H9 (cell line): ENCODE data around the gene WDR53. TPM values are rescaled to one million over a fixed set of nuclear protein-coding genes. Genes with fewer than 3 reads are reported as not detected.

Experiments used
- DNase-seq: peaks from one replicate; pipeline ENCODE4 v3.0.0-alpha.2; 2017
- H2AFZ ChIP-seq: one replicate; pipeline ENCODE4 v1.6.1; 2013; ENCODE audit warnings: mild to moderate bottlenecking, low read length, control low read depth, moderate library complexity
- H2AK5ac ChIP-seq: 2 replicates; pipeline ENCODE4 v1.6.1; 2013; ENCODE audit warnings: low read length, control low read depth, mixed read lengths; ENCODE audit not compliant: insufficient read length
- H2BK120ac ChIP-seq: one replicate; pipeline ENCODE4 v1.6.1; 2013; ENCODE audit warnings: low read depth, mild to moderate bottlenecking, low read length, control low read depth, inconsistent platforms; ENCODE audit not compliant: poor library complexity, severe bottlenecking
- H2BK12ac ChIP-seq: 2 replicates; pipeline ENCODE4 v1.6.1; 2013; ENCODE audit warnings: low read length, control low read depth, mixed read lengths, low read depth; ENCODE audit not compliant: insufficient read length
- H2BK15ac ChIP-seq: 2 replicates; pipeline ENCODE4 v1.6.1; 2013; ENCODE audit warnings: low read depth, low read length, control low read depth
- H2BK20ac ChIP-seq: one replicate; pipeline ENCODE4 v1.6.1; 2013; ENCODE audit warnings: low read depth, mild to moderate bottlenecking, low read length, control low read depth, inconsistent platforms; ENCODE audit not compliant: poor library complexity, severe bottlenecking
- H2BK5ac ChIP-seq: 2 replicates; pipeline ENCODE4 v1.6.1; 2013; ENCODE audit warnings: low read length, control low read depth, mixed read lengths; ENCODE audit not compliant: insufficient read length
- H3K14ac ChIP-seq: 2 replicates; pipeline ENCODE4 v1.6.1; 2013; ENCODE audit warnings: low read length, control low read depth; ENCODE audit not compliant: insufficient read depth
- H3K18ac ChIP-seq: 2 replicates; pipeline ENCODE4 v1.6.1; 2013; ENCODE audit warnings: low read depth, mild to moderate bottlenecking, mixed read lengths, low read length, control low read depth; ENCODE audit not compliant: insufficient read length
- H3K23ac ChIP-seq: 2 replicates; pipeline ENCODE4 v1.6.1; 2013; ENCODE audit warnings: low read length, control low read depth, mixed read lengths, low read depth; ENCODE audit not compliant: insufficient read length
- H3K23me2 ChIP-seq: 2 replicates; pipeline ENCODE4 v1.6.1; 2013; ENCODE audit warnings: low read depth, mild to moderate bottlenecking, mixed read lengths, low read length, control low read depth; ENCODE audit not compliant: insufficient read length, poor library complexity, severe bottlenecking
- H3K27ac ChIP-seq: 2 replicates; pipeline ENCODE4 v1.5.1; 2013; ENCODE audit warnings: low read length, control low read depth, mixed read lengths, low read depth; ENCODE audit not compliant: insufficient read length
- H3K27me3 ChIP-seq: 2 replicates; pipeline ENCODE4 v1.6.1; 2013; ENCODE audit warnings: low read length, control low read depth, inconsistent platforms; ENCODE audit not compliant: insufficient read depth
- H3K4ac ChIP-seq: 2 replicates; pipeline ENCODE4 v1.6.1; 2013; ENCODE audit warnings: low read depth, mild to moderate bottlenecking, control low read depth, inconsistent platforms, low read length, moderate library complexity
- H3K4me1 ChIP-seq: 2 replicates; pipeline ENCODE4 v1.6.1; 2013; ENCODE audit warnings: low read length, control low read depth, inconsistent platforms; ENCODE audit not compliant: insufficient read depth
- H3K4me2 ChIP-seq: 2 replicates; pipeline ENCODE4 v1.6.1; 2013; ENCODE audit warnings: low read length, control low read depth, mixed read lengths; ENCODE audit not compliant: insufficient read length, insufficient read depth
- H3K56ac ChIP-seq: 2 replicates; pipeline ENCODE4 v1.6.1; 2013; ENCODE audit warnings: low read depth, mild to moderate bottlenecking, mixed read lengths, low read length, control low read depth; ENCODE audit not compliant: insufficient read length
- H3K79me1 ChIP-seq: 2 replicates; pipeline ENCODE4 v1.6.1; 2013; ENCODE audit warnings: low read depth, mild to moderate bottlenecking, moderate library complexity, low read length, control low read depth, inconsistent platforms; ENCODE audit not compliant: insufficient read depth, poor library complexity, severe bottlenecking
- H3K79me2 ChIP-seq: 2 replicates; pipeline ENCODE4 v1.6.1; 2013; ENCODE audit warnings: low read length, control low read depth, inconsistent platforms; ENCODE audit not compliant: insufficient read depth
- H3K9ac ChIP-seq: 2 replicates; pipeline ENCODE4 v1.6.1; 2013; ENCODE audit warnings: low read length, control low read depth, mixed read lengths; ENCODE audit not compliant: insufficient read length; ENCODE audit errors: extremely low read depth
- H3K9me3 ChIP-seq: one replicate; pipeline ENCODE4 v1.6.1; 2013; ENCODE audit warnings: low read depth, low read length, inconsistent platforms; ENCODE audit not compliant: control insufficient read depth
- H3T11ph ChIP-seq: one replicate; pipeline ENCODE4 v1.6.1; 2013; ENCODE audit warnings: mild to moderate bottlenecking, low read length, control low read depth, inconsistent platforms
- H4K20me1 ChIP-seq: one replicate; pipeline ENCODE4 v1.6.1; 2013; ENCODE audit not compliant: control insufficient read depth, insufficient read length, insufficient read depth
- H4K5ac ChIP-seq: 2 replicates; pipeline ENCODE4 v1.6.1; 2013; ENCODE audit warnings: low read depth, mild to moderate bottlenecking, mixed read lengths, low read length, control low read depth; ENCODE audit not compliant: insufficient read length
- H4K8ac ChIP-seq: replicated peaks from 2 replicates; pipeline ENCODE4 v1.6.1; 2013; ENCODE audit warnings: low read length, control low read depth, mixed read lengths, low read depth; ENCODE audit not compliant: insufficient read length
- H4K91ac ChIP-seq: 2 replicates; pipeline ENCODE4 v1.6.1; 2013; ENCODE audit warnings: low read depth, mild to moderate bottlenecking, moderate library complexity, mixed read lengths, low read length, control low read depth; ENCODE audit not compliant: insufficient read length
- H3K27ac Mint-ChIP-seq, 3 experiments: 2 replicates in 2 of 3; 3 replicates in 1 of 3; pipeline ENCODE4 v1.8.0; 2020 to 2021; ENCODE audit warnings: mixed read lengths in 3 of 3, mild to moderate bottlenecking in 1 of 3, moderate library complexity in 1 of 3
- H3K27me3 Mint-ChIP-seq: 2 replicates; pipeline ENCODE4 v1.8.0; 2021; ENCODE audit warnings: low read depth, mild to moderate bottlenecking, moderate library complexity, mixed read lengths
- H3K36me3 Mint-ChIP-seq, 3 experiments: 2 replicates in 2 of 3; 3 replicates in 1 of 3; pipeline ENCODE4 v1.8.0; 2020 to 2021; ENCODE audit warnings: low read depth in 3 of 3, mixed read lengths in 3 of 3; ENCODE audit not compliant: insufficient read depth in 1 of 3
- H3K4me1 Mint-ChIP-seq, 2 experiments: 2 replicates each; pipeline ENCODE4 v1.8.0; 2020; ENCODE audit warnings: mixed read lengths in 2 of 2
- H3K4me3 Mint-ChIP-seq, 2 experiments: 2 replicates in 1 of 2; 3 replicates in 1 of 2; pipeline ENCODE4 v1.8.0; 2020 to 2021; ENCODE audit warnings: mild to moderate bottlenecking in 2 of 2, mixed read lengths in 2 of 2, moderate library complexity in 1 of 2
- H3K9me3 Mint-ChIP-seq, 2 experiments: 2 replicates in 1 of 2; 3 replicates in 1 of 2; pipeline ENCODE4 v1.8.0; 2020; ENCODE audit warnings: mild to moderate bottlenecking in 2 of 2, mixed read lengths in 2 of 2, moderate library complexity in 1 of 2
- CTCF ChIP-seq: fragments of 200-600 bp; sonication (generic); conservative IDR thresholded peaks from 3 replicates; pipeline ENCODE4 v1.8.0; 2021; ENCODE audit warnings: antibody characterized with exemption, mild to moderate bottlenecking
- WGBS: extraction: QIAGEN DNeasy Blood & Tissue Kit; methylation state at CpG from one replicate; pipeline ENCODE4 v1.1.7; 2013; ENCODE audit warnings: missing lambda C conversion rate, low lambda C conversion rate, mixed read lengths; ENCODE audit not compliant: insufficient read length; ENCODE audit errors: extremely low coverage; 5-methylcytosine and 5-hydroxymethylcytosine counted together
- total RNA-seq: library from RNA; stranded (reverse); gene quantifications from 2 replicates; pipeline ENCODE4 v1.2.1, GENCODE V29; 2021

The WDR53 gene
- total RNA-seq, 1 experiment from 2014 or later = 21.2 TPM

- Histone ChIP-seq H3K9me3 (peaks cover 12% of the 10 kb centered on the region), H3K79me2 (no peaks in the 10 kb centered on the region), H3K23me2 (no peaks in the 10 kb centered on the region), H4K8ac (no peak overlapping the region), H2BK20ac (no peak overlapping the region), H3K23ac (no peak overlapping the region), H2BK15ac (no peak overlapping the region), H4K5ac (no peak overlapping the region), H3K27ac (no peak overlapping the region), H4K91ac (no peak overlapping the region), H3K79me1 (no peaks in the 10 kb centered on the region), H3K9ac (no peak overlapping the region), H2BK12ac (no peak overlapping the region), H4K20me1 (no peaks in the 10 kb centered on the region), H3K4ac (no peak overlapping the region), H3K56ac (no peak overlapping the region), H3K18ac (no peak overlapping the region), H3K27me3 (no peaks in the 10 kb centered on the region), H2AFZ (no peak overlapping the region), H2BK120ac (no peak overlapping the region), H2BK5ac (no peak overlapping the region), H3T11ph (no peak overlapping the region), H2AK5ac (no peak overlapping the region), H3K14ac (no peak overlapping the region), H3K4me1 (no peaks in the 10 kb centered on the region), H3K4me2 (no peak overlapping the region)
- no CpG with 5 or more reads among the region's 5 CpGs for WGBS
- peak; percentile 71 for TF ChIP-seq CTCF
- H3K27ac Mint-ChIP-seq = no peak overlapping the region
- peaks cover 3% of the 10 kb centered on the region in 2 experiments; a peak in 3 of 4 replicates for H3K4me1 Mint-ChIP-seq
- no peak for DNase-seq
- H3K36me3 Mint-ChIP-seq = peaks cover 19 to 23% (median 22%) of the 10 kb centered on the region in 3 experiments
- H3K4me3 Mint-ChIP-seq = no peak overlapping the region
- peaks cover 25 to 30% of the 10 kb centered on the region in 2 experiments for H3K9me3 Mint-ChIP-seq
- H3K27me3 Mint-ChIP-seq = peaks cover 7% of the 10 kb centered on the region
These were observed 43.8 kb downstream of the WDR53 start for GRCh38 chr3:196524527-196524926.
